ENCODE results near the gene APOBEC4. TPM values are rescaled to one million over a fixed set of nuclear protein-coding genes. Genes with fewer than 3 reads are reported as not detected.

APOBEC4 gene
- polyA plus RNA-seq, 1 donor from 2014 or later = not detected

GRCh38 chr1:183604815-183605214 lies 48.3 kb downstream of the APOBEC4 start:
- no peaks in the 10 kb centered on the region for H3K9me2 ChIP-seq (ENCODE audit: insufficient read depth, low read length)
- H3K79me2 ChIP-seq (replicated peaks; ENCODE audit: insufficient read depth, low read length) = no peaks in the 10 kb centered on the region
- no peak overlapping the region for H3K9ac ChIP-seq (ENCODE audit: low read length)
- H4K20me1 ChIP-seq (ENCODE audit: insufficient read depth) = no peaks in the 10 kb centered on the region
- H3K9me3 ChIP-seq (ENCODE audit: low read length) = no peaks in the 10 kb centered on the region
- H2AFZ ChIP-seq (ENCODE audit: low read depth, low read length) = no peak overlapping the region
- no peaks in the 10 kb centered on the region for H3K27me3 ChIP-seq (ENCODE audit: insufficient read depth, low read depth, low read length)
- H3F3A ChIP-seq (ENCODE audit: insufficient read depth, low read length, poor library complexity, severe bottlenecking) = no peaks in the 10 kb centered on the region
- H3K4me2 ChIP-seq (ENCODE audit: low read length) = no peak overlapping the region
- H3K27ac ChIP-seq (ENCODE audit: low read length) = no peak overlapping the region
- no peaks in the 10 kb centered on the region for H3K36me3 ChIP-seq (ENCODE audit: insufficient read depth, low read length)
- no peak for TF ChIP-seq EZH2 (IDR thresholded peaks at IDR 0.05; ENCODE audit: borderline replicate concordance, insufficient read depth, low read length, poor library complexity, severe bottlenecking)
- H3K4me3 ChIP-seq (ENCODE audit: low read length) = no peak overlapping the region

- Histone ChIP-seq H2AFZ (ENCODE audit: low read depth, low read length) (no peak overlapping the region), H3K9ac (ENCODE audit: low read length) (no peak overlapping the region), H3K9me3 (ENCODE audit: low read length) (no peaks in the 10 kb centered on the region), H3F3A (ENCODE audit: insufficient read depth, low read length, poor library complexity, severe bottlenecking) (no peaks in the 10 kb centered on the region), H3K4me2 (ENCODE audit: low read length) (no peak overlapping the region), H3K79me2 (replicated peaks; ENCODE audit: insufficient read depth, low read length) (no peaks in the 10 kb centered on the region), H4K20me1 (ENCODE audit: insufficient read depth) (no peaks in the 10 kb centered on the region), H3K27ac (ENCODE audit: low read length) (no peak overlapping the region), H3K36me3 (ENCODE audit: insufficient read depth, low read length) (no peaks in the 10 kb centered on the region), H3K27me3 (ENCODE audit: insufficient read depth, low read depth, low read length) (no peaks in the 10 kb centered on the region), H3K4me3 (ENCODE audit: low read length) (no peak overlapping the region), H3K9me2 (ENCODE audit: insufficient read depth, low read length) (no peaks in the 10 kb centered on the region)
- no peak for TF ChIP-seq MXI1 (conservative IDR thresholded peaks at IDR 0.05; ENCODE audit: poor library complexity, severe bottlenecking)
- TF ChIP-seq POLR2AphosphoS5 (IDR thresholded peaks at IDR 0.05) = no peak
- no peak for TF ChIP-seq CTCF (IDR thresholded peaks at IDR 0.05; ENCODE audit: poor library complexity, severe bottlenecking)
- no peak for TF ChIP-seq TAF1 (IDR thresholded peaks at IDR 0.05; ENCODE audit: low read depth)
- TF ChIP-seq RAD21 (conservative IDR thresholded peaks at IDR 0.05) = no peak
- no peak for TF ChIP-seq SMC3 (conservative IDR thresholded peaks at IDR 0.05; ENCODE audit: poor library complexity)
- TF ChIP-seq EP300 (conservative IDR thresholded peaks at IDR 0.05; ENCODE audit: poor library complexity, severe bottlenecking) = no peak
- TF ChIP-seq REST (IDR thresholded peaks at IDR 0.05; ENCODE audit: borderline replicate concordance) = no peak
- TF ChIP-seq EZH2 (IDR thresholded peaks at IDR 0.05; ENCODE audit: borderline replicate concordance, insufficient read depth, low read length, poor library complexity, severe bottlenecking) = no peak
Observed at GRCh38 chr1:183604038-183604808, 48.9 kb downstream of the APOBEC4 start.

All from neural cell (in vitro differentiated cells).